ENCODE results near the gene SF3A1. TPM values are rescaled to one million over a fixed set of nuclear protein-coding genes. Genes with fewer than 3 reads are reported as not detected.

The SF3A1 gene
- total RNA-seq, 1 experiment from 2014 or later = 167 TPM

- Mint-ChIP-seq H3K27me3 (ENCODE audit: insufficient read depth, unreplicated experiment) (no peaks in the 10 kb centered on the region), H3K9me3 (ENCODE audit: unreplicated experiment) (no peaks in the 10 kb centered on the region), H3K36me3 (ENCODE audit: insufficient read depth, unreplicated experiment) (peaks cover 18% of the 10 kb centered on the region), H3K4me3 (ENCODE audit: unreplicated experiment) (peak overlapping the region; percentile 94), H3K4me1 (ENCODE audit: insufficient read depth, unreplicated experiment) (peaks cover 28% of the 10 kb centered on the region), H3K27ac (ENCODE audit: low read depth, unreplicated experiment) (peak overlapping the region; percentile 19)
- POLR2A ChIA-PET = interaction anchor here (0.6 to 2.5 kb wide), 7 partner anchors 26 to 80 kb away, joined by 3 to 37 read pairs (median 8); partner anchors contain the start of genes CASTOR1, MTFP1 and TBC1D10A
- CTCF ChIA-PET = interaction anchor here (0.7 to 1.3 kb wide), 3 partner anchors 30 to 249 kb away, joined by 3 to 4 read pairs (median 3); partner anchors contain the start of gene RNF215
- no peak for TF ChIP-seq CTCF (IDR thresholded peaks at IDR 0.05; ENCODE audit: unreplicated experiment)
- DNase-seq (ENCODE audit: unreplicated experiment) = no peak
- intact Hi-C loops (cut with micrococcal nuclease) = loop anchor here (2.0 kb wide), 1 partner anchor 69 kb away; the partner anchor contains the start of gene CASTOR1
- no TSS peak for BruUV-seq (replicated peaks)
These were observed 1.0 kb upstream of the SF3A1 start for GRCh38 chr22:30357650-30358215.

DNA sequence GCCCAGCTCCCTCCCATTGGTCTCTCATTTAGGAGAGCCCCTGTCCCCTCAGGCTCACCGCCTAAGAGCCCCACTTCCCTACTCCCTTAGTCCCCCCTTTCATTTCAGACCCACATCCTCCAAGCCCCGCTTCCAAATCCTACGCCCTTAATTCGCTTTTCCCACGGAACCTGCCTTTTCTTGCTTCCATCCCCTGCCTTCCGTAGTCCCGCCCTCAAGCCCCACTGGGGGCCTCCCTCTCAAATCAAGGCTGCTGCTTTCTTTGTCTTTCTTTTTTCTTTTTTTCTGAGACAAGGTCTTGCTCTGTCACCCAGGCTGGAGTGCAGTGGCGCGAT is 509 bp upstream of the SF3A1 start:
- no peak for DNase-seq (ENCODE audit: unreplicated experiment)
- Mint-ChIP-seq H3K4me3 (ENCODE audit: unreplicated experiment) (peak overlapping the region; percentile 94), H3K27ac (ENCODE audit: low read depth, unreplicated experiment) (peak overlapping the region; percentile 89), H3K36me3 (ENCODE audit: insufficient read depth, unreplicated experiment) (peaks cover 24% of the 10 kb centered on the region), H3K9me3 (ENCODE audit: unreplicated experiment) (no peaks in the 10 kb centered on the region), H3K4me1 (ENCODE audit: insufficient read depth, unreplicated experiment) (peaks cover 28% of the 10 kb centered on the region), H3K27me3 (ENCODE audit: insufficient read depth, unreplicated experiment) (no peaks in the 10 kb centered on the region)
- TF ChIP-seq CTCF (IDR thresholded peaks at IDR 0.05; ENCODE audit: unreplicated experiment) = no peak
- POLR2A ChIA-PET = interaction anchor here (0.6 to 2.5 kb wide), 18 partner anchors 9 to 474 kb away, joined by 3 to 37 read pairs (median 6); partner anchors contain the start of genes CASTOR1, MTFP1, MTMR3 and RNF215
- intact Hi-C loops (cut with micrococcal nuclease) = loop anchor here (2.0 kb wide), 1 partner anchor 68 kb away; the partner anchor contains the start of gene CASTOR1
- CTCF ChIA-PET = interaction anchor here (1.5 kb wide), 1 partner anchor 44 kb away, joined by 3 read pairs; no protein-coding TSS in a partner anchor
- TSS peak; percentile 41 for BruUV-seq (replicated peaks)

DNA sequence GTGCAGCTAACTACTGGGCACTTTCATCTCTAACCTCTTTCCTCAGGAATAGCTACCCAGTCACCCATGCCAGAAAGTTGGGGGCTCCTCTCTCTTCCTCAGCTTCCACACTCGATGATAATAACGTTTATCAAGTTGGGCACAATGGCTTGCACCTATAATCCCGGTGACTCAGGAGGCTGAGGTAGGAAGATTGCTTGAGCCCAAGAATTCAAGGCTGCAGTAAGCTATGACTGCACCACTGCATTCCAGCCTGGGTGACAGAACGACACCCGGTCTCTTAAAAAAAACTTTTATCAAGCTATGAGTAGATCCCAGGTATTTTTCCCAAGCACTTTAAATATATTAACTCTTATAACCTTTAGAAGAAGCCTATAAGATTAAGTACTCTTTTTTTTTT is 2.0 kb downstream of the SF3A1 start:
- no TSS peak for BruUV-seq (replicated peaks)
- Mint-ChIP-seq H3K27ac (ENCODE audit: low read depth, unreplicated experiment) (no peak overlapping the region), H3K27me3 (ENCODE audit: insufficient read depth, unreplicated experiment) (no peaks in the 10 kb centered on the region), H3K4me1 (ENCODE audit: insufficient read depth, unreplicated experiment) (peaks cover 28% of the 10 kb centered on the region), H3K9me3 (ENCODE audit: unreplicated experiment) (no peaks in the 10 kb centered on the region), H3K4me3 (ENCODE audit: unreplicated experiment) (peak overlapping the region; percentile 94), H3K36me3 (ENCODE audit: insufficient read depth, unreplicated experiment) (peaks cover 49% of the 10 kb centered on the region)
- TF ChIP-seq CTCF (IDR thresholded peaks at IDR 0.05; ENCODE audit: unreplicated experiment) = no peak
- no peak for DNase-seq (ENCODE audit: unreplicated experiment)
- intact Hi-C loops (cut with micrococcal nuclease) = no loop called here
- CTCF ChIA-PET = interaction anchor here (0.5 to 2.7 kb wide), 6 partner anchors 27 to 251 kb away, joined by 3 to 13 read pairs (median 5); no protein-coding TSS in a partner anchor
- POLR2A ChIA-PET = interaction anchor here (0.7 to 1.5 kb wide), 3 partner anchors 23 to 28 kb away, joined by 3 to 4 read pairs (median 4); partner anchors contain the start of gene TBC1D10A

DNA sequence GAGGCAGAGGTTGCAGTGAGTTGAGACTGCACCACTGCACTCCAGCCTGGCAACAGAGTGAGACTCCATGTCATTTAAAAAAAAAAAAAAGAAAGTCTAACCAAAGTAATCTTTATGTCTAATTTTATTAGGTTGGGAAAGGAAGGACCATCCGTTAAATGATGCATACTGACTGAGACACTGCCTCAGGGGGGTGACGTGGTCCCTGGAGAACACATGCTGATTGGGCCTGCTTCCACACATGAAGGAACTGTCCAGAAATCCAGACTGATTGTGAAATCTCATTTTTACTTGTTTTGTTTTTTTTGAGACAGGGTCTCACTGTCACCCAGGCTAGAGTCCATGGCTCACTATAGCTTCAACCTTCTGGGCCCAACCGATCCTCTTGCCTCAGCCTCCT is 5.5 kb downstream of the SF3A1 start:
- Mint-ChIP-seq H3K9me3 (ENCODE audit: unreplicated experiment) (no peaks in the 10 kb centered on the region), H3K27ac (ENCODE audit: low read depth, unreplicated experiment) (no peak overlapping the region), H3K27me3 (ENCODE audit: insufficient read depth, unreplicated experiment) (no peaks in the 10 kb centered on the region), H3K4me1 (ENCODE audit: insufficient read depth, unreplicated experiment) (peaks cover 23% of the 10 kb centered on the region), H3K36me3 (ENCODE audit: insufficient read depth, unreplicated experiment) (peaks cover 78% of the 10 kb centered on the region), H3K4me3 (ENCODE audit: unreplicated experiment) (no peak overlapping the region)
- DNase-seq (ENCODE audit: unreplicated experiment) = no peak
- intact Hi-C loops (cut with micrococcal nuclease) = no loop called here
- CTCF ChIA-PET = interaction anchor here (1.1 kb wide), 1 partner anchor 16 kb away, joined by 3 read pairs; no protein-coding TSS in a partner anchor
- no peak for TF ChIP-seq CTCF (IDR thresholded peaks at IDR 0.05; ENCODE audit: unreplicated experiment)
- POLR2A ChIA-PET = interaction anchor here (3.6 kb wide), 1 partner anchor 24 kb away, joined by 16 read pairs; the partner anchor contains the start of gene TBC1D10A
- no TSS peak for BruUV-seq (replicated peaks)

Data from MCF 10A (cell line).